Endodermal cell (in vitro differentiated cells): Measurements from ENCODE around the gene CORO1C. TPM values are rescaled to one million over a fixed set of nuclear protein-coding genes. Genes with fewer than 3 reads are reported as not detected.
A peak's percentile ranks its signal among the peaks of the same experiment; 100 is the strongest.

Source experiments
- DNase-seq: peaks from one replicate; pipeline ENCODE4 v3.0.0-alpha.2; 2017
- H3K27ac ChIP-seq: 2 replicates; pipeline ENCODE4 v1.5.1; 2013; ENCODE audit warnings: mild to moderate bottlenecking, low read depth, low read length, moderate library complexity
- H3K27me3 ChIP-seq: 2 replicates; pipeline ENCODE4 v1.6.1; 2013; ENCODE audit warnings: mild to moderate bottlenecking, low read length, moderate library complexity; ENCODE audit not compliant: insufficient read depth, control insufficient read depth, poor library complexity, severe bottlenecking
- H3K36me3 ChIP-seq: 2 replicates; pipeline ENCODE4 v1.7.0; 2013; ENCODE audit warnings: mild to moderate bottlenecking, low read length, moderate library complexity; ENCODE audit not compliant: control insufficient read depth, insufficient read depth
- H3K4me1 ChIP-seq: one replicate; pipeline ENCODE4 v1.7.0; 2013; ENCODE audit warnings: low read length; ENCODE audit not compliant: control insufficient read depth, insufficient read depth
- H3K4me3 ChIP-seq: 2 replicates; pipeline ENCODE4 v1.5.1; 2013; ENCODE audit warnings: mild to moderate bottlenecking, low read length, moderate library complexity
- H3K9ac ChIP-seq: 2 replicates; pipeline ENCODE4 v1.6.1; 2013; ENCODE audit warnings: mild to moderate bottlenecking, low read length, moderate library complexity; ENCODE audit not compliant: poor library complexity, severe bottlenecking; ENCODE audit errors: extremely low read depth
- H3K9me3 ChIP-seq: 2 replicates; pipeline ENCODE4 v1.6.1; 2013; ENCODE audit warnings: mild to moderate bottlenecking, low read length, moderate library complexity; ENCODE audit not compliant: control insufficient read depth
- H3K27ac Mint-ChIP-seq: 2 replicates; pipeline ENCODE4 v1.8.0; 2020; ENCODE audit warnings: mixed read lengths
- H3K27me3 Mint-ChIP-seq: 2 replicates; pipeline ENCODE4 v1.8.0; 2021; ENCODE audit warnings: mild to moderate bottlenecking, mixed read lengths; ENCODE audit not compliant: insufficient read depth
- H3K36me3 Mint-ChIP-seq: 2 replicates; pipeline ENCODE4 v1.8.0; 2020; ENCODE audit warnings: low read depth, mixed read lengths
- H3K4me1 Mint-ChIP-seq: 2 replicates; pipeline ENCODE4 v1.8.0; 2020; ENCODE audit warnings: mixed read lengths
- H3K4me3 Mint-ChIP-seq: 2 replicates; pipeline ENCODE4 v1.8.0; 2020; ENCODE audit warnings: mild to moderate bottlenecking, moderate library complexity, mixed read lengths
- H3K9me3 Mint-ChIP-seq: 2 replicates; pipeline ENCODE4 v1.8.0; 2020; ENCODE audit warnings: mild to moderate bottlenecking, mixed read lengths
- CTCF ChIP-seq: fragments of 200-600 bp; sonication (generic); conservative IDR thresholded peaks from 2 replicates; pipeline ENCODE4 v1.5.0; 2021; ENCODE audit warnings: antibody characterized with exemption, mild to moderate bottlenecking
- WGBS, 2 experiments: methylation state at CpG; one replicate each; pipeline versions ENCODE4 v1.1.5 to v1.1.7; 2013; ENCODE audit warnings: missing lambda C conversion rate in 2 of 2, mixed read lengths in 1 of 2; ENCODE audit not compliant: insufficient coverage in 1 of 2, insufficient read length in 1 of 2; 5-methylcytosine and 5-hydroxymethylcytosine counted together
- total RNA-seq, 2 donors: library from RNA; stranded (reverse); fragmentation: NEBNext Ultra II Directional in 1 of 2; extraction: Animal tissue kit (Norgen Biotek cat#: 25700) in 1 of 2; gene quantifications; 2 replicates in 1 of 2; 3 replicates in 1 of 2; pipeline ENCODE4 v1.2.1, GENCODE V29; 2021

Gene CORO1C
- total RNA-seq, 2 donors from 2014 or later = 122 to 125 TPM

GRCh38 chr12:108691998-108692808, 39.1 kb downstream of the CORO1C start:
- H3K27ac ChIP-seq = peak overlapping the region; percentile 100
- peak; percentile 72 for DNase-seq
- peaks cover 55% of the 10 kb centered on the region for H3K36me3 ChIP-seq
- peak overlapping the region; percentile 39 for H3K9ac ChIP-seq
- Mint-ChIP-seq H3K27ac (peak overlapping the region; percentile 94), H3K4me1 (peaks cover 35% of the 10 kb centered on the region), H3K36me3 (peaks cover 20% of the 10 kb centered on the region), H3K4me3 (no peak overlapping the region), H3K9me3 (peaks cover 2% of the 10 kb centered on the region), H3K27me3 (no peaks in the 10 kb centered on the region)
- H3K4me3 ChIP-seq = no peak overlapping the region
- H3K9me3 ChIP-seq = peaks cover 9% of the 10 kb centered on the region
- WGBS, 2 experiments = 49 to 66% methylated on average over 9 of the region's 9 CpGs
- no peak for TF ChIP-seq CTCF
- H3K4me1 ChIP-seq = peaks cover 32% of the 10 kb centered on the region
- H3K27me3 ChIP-seq = no peaks in the 10 kb centered on the region

GRCh38 chr12:108691175-108691997, 39.9 kb downstream of the CORO1C start:
- Histone ChIP-seq H3K9me3 (peaks cover 9% of the 10 kb centered on the region), H3K36me3 (peaks cover 46% of the 10 kb centered on the region), H3K27ac (peak overlapping the region; percentile 100), H3K4me1 (peaks cover 32% of the 10 kb centered on the region), H3K27me3 (no peaks in the 10 kb centered on the region), H3K4me3 (peak overlapping the region; percentile 6), H3K9ac (peak overlapping the region; percentile 39)
- Mint-ChIP-seq H3K9me3 (peaks cover 2% of the 10 kb centered on the region), H3K36me3 (peaks cover 21% of the 10 kb centered on the region), H3K27me3 (no peaks in the 10 kb centered on the region), H3K4me3 (no peak overlapping the region), H3K27ac (peak overlapping the region; percentile 94), H3K4me1 (peaks cover 35% of the 10 kb centered on the region)
- WGBS, 2 experiments = 36 to 59% methylated on average over 4 to 13 of the region's 13 CpGs
- peak; percentile 98 for DNase-seq
- peak; percentile 57 for TF ChIP-seq CTCF

GRCh38 chr12:108690542-108691174, 40.7 kb downstream of the CORO1C start:
- peaks cover 38% of the 10 kb centered on the region for H3K4me1 Mint-ChIP-seq
- H3K4me3 ChIP-seq = no peak overlapping the region
- H3K27ac Mint-ChIP-seq = peak overlapping the region; percentile 94

More at GRCh38 chr12:108690542-108691174, 40.7 kb downstream of the CORO1C start:
- H3K9me3 Mint-ChIP-seq = peaks cover 2% of the 10 kb centered on the region
- no peak overlapping the region for H3K4me3 Mint-ChIP-seq
- Histone ChIP-seq H3K27me3 (no peaks in the 10 kb centered on the region), H3K27ac (peak overlapping the region; percentile 100), H3K4me1 (peaks cover 37% of the 10 kb centered on the region), H3K36me3 (peaks cover 39% of the 10 kb centered on the region), H3K9me3 (peaks cover 9% of the 10 kb centered on the region), H3K9ac (no peak overlapping the region)
- no peak for TF ChIP-seq CTCF
- peaks cover 17% of the 10 kb centered on the region for H3K36me3 Mint-ChIP-seq
- no peaks in the 10 kb centered on the region for H3K27me3 Mint-ChIP-seq
- WGBS, 2 experiments = 81 to 94% methylated on average over 3 to 4 of the region's 4 CpGs
- no peak for DNase-seq
